ENCODE measurements around the gene NDOR1.

The NDOR1 gene

DNA sequence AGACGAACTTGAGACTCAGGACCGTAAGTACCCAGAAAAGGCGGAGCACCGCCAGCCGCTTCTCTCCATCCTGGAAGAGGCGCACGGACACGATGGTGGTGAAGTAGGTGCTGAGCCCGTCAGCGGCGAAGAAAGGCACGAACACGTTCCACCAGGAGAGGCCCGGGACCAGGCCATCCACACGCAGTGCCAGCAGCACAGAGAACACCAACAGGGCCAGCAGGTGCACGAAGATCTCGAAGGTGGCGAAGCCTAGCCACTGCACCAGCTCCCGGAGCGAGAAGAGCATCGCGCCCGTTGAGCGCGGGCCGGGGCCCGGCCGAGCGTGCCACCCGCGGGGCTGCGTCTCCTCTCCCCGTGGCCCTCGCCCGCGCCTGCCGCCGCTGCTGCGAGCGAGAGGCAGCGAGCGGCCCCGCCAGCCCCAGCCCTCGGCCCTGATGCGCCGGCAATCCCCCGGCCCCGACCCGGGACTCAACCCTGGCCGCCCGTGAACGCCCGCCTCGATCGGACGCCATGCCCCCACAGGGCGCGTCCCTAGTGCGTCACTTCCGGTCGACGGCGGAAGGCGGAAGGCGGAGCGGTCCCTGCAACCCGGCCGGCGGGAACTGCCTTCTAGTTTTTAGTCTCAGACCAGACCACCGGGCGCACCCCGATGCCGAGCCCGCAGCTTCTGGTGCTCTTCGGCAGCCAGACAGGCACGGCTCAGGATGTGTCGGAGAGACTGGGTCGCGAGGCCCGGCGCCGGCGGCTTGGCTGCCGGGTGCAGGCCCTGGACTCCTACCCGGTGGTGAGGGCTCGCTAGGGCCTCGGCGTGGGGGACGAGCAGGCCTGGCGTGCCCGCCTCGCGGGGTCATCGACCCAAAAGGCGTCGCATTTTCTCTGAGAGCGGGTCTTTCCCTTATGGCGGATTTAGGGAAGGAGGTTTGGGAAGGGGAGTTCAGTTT lies at the start of gene NDOR1, which contains the start of gene TMEM203:
Gene NDOR1 (plus strand): TSS at position 575 of the 944 bp plus-strand sequence. CDS start 78 bp downstream, at position 653.
Gene TMEM203 (minus strand): TSS at position 523 of the 944 bp plus-strand sequence. CDS start 234 bp downstream, at position 289.
- FAIRE-seq: no peak

DNA sequence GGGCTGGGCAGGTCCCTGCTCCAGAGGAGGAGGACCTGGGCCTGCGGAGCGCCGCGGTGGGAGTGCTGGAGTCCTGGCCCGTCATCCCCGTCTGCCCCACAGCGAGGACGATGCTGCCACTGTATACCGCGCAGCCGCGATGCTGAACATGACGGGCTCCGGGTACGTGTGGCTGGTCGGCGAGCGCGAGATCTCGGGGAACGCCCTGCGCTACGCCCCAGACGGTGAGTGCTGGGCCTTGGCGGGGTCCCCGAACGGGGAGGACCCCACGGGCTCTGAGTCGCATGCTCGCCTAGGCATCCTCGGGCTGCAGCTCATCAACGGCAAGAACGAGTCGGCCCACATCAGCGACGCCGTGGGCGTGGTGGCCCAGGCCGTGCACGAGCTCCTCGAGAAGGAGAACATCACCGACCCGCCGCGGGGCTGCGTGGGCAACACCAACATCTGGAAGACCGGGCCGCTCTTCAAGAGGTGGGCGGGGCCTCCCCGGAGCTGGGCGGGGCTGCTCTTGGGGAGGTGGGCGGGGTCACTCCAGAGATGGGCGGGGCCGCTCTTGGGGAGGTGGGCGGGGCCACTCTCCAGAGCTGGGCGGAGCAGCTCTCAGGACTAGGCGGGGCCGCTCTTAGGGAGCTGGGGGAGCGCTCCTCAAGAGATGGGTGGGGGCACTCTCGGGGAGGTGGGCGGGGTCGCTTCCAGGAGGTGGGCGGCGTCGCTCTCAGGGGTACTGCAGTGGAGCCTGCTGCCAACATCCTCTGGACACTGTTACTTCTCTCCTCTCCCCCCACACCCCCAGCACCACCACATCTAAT lies 48.7 kb upstream of the NDOR1 start:
- FAIRE-seq: no peak

DNA sequence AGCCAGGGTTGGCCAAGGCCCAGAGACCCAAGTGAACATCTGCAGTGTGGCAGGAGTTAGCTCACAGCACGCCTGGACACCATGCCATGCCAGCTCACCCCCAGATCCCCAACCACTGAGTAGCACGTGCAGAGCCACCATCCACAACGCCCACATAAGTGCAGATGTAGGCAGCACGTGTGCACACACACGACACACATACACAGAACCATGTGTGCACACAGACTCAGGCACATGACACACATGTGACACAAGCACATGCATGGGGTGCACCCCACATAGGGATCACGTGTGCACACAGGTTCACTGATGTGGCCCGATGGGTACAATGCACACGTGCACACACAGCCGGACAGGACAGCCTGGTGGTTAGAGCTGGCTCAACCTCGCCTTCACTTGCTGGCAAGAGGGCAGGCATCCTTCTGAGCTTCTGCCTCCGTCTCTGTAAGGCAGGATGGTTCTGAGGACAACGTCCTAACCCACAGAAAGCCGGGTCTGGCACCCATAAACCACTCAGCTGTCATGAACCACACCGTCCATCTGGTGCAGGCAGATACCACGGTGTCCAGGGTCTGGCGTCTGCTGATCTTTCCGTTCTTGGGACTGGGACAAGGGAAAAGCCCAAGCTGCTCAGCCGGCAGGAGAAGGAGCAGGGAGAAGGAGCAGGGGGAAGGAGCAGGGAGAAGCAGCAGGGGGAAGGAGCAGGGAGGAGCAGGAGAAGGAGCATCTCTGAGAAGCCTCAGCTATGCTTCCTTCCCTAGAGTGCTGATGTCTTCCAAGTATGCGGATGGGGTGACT lies 47.7 kb upstream of the NDOR1 start:
- FAIRE-seq: no peak

DNA sequence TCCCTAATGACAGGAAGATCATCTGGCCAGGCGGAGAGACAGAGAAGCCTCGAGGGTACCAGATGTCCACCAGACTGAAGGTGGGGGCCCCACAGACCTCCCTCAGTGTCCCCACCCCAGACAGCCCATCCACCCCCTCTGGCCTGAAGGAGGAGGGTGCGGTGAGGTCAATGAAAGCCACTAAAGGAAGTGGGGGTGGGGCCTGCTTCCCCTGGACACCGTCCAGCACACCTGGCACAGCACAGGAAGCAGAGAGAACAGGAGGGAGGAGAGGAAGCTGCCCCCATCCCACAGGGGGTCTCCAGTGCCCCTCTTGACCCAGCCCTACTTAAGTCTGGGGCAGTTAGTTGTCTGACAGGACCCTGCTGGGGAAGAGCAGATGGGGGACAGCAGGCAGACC lies 46.9 kb upstream of the NDOR1 start:
- no peak for FAIRE-seq

DNA sequence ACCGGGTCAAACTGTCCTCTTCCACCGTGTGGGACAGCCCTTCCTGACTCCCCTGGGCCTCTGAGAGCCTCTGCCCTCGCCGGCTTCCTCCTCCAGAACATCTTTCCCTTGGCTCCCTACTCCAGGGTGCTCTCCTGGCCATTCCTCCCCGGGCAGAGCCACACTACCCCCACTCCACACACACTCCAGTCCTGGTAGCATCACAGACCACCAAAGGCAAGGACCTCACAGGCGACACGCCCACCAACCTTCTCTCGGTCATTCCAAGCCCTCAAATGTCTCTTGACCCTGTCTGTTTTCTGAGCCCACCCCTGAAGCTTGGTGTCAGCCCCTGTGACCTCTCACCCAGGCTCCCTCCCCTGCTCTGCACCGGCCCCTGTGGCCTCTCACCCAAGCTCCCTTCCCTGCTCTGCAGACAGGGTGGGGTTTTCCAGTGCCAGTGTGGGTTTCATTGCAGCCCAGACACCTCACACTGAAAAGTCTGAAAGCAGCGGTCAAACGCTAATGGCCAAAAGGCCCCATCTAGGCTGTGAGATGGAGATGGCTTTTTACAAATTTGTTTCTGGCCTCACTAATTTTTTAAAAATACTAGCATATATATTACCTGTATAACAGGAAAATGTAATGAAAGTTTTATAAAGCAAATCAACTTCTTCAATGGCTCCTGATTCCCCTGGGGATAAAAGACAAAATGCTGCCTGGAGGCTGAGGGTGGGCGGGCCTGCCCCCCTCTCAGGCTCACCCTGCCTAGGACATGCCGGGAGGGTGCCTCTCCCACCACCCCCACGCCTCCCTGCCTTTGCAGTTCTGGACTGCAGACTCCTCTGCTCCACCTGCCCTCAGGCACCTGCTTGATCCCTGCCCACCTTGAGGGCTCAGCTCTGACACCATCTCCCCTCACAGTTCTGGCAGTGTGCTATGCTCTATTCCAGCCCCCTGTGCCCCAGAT lies 46.1 kb upstream of the NDOR1 start:
- no peak for FAIRE-seq

DNA sequence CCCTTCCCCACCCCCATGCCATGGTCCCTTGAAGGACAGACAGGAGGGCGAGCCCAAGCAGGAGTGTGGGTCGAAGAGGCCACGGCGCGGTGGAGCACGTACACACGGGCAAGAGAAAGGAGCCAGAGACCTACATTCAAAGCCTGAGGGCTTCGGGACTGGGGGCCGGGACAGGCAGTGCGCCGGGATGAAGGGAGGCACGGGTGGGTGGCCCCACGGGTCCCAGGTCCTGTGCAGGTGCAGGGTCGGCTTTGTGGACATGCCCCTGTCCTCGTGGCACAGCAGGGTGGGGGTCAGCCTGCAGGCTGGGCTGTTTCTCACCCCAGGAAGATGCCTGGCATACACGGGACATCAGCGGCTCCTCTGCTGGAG lies 45.5 kb upstream of the NDOR1 start:
- no peak for FAIRE-seq

DNA sequence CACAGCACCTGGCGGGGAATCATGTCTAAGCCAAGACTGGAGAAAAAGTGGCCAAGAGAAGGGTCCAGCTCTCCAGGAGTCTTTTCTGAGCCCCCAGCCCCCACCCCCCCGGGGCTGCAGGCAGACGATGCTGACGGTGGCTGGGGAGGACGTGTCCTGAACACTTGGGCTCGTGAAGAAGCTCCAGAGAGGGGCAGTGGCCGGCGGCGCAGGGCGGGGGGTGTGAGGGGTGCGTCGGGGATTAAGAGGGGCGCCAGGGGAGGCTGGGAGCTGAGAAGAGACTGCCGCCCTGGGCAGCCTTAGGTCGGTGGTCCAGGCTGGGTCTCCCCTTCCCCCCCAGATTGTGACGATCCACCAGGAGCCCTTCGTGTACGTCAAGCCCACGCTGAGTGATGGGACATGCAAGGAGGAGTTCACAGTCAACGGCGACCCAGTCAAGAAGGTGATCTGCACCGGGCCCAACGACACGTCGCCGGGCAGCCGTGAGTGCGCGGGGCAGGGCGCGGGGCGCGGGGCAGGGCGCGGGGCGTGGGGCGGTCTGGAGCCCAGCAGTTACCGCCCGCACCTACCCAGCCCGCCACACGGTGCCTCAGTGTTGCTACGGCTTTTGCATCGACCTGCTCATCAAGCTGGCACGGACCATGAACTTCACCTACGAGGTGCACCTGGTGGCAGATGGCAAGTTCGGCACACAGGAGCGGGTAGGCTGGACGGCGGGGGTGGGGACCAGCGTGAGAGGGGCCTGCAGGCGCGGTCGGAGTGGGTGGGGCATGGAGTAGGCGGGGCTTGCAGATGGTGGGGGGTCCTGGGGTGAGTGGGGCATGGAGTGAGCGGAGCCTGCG lies 44.6 kb upstream of the NDOR1 start:
- FAIRE-seq: no peak

DNA sequence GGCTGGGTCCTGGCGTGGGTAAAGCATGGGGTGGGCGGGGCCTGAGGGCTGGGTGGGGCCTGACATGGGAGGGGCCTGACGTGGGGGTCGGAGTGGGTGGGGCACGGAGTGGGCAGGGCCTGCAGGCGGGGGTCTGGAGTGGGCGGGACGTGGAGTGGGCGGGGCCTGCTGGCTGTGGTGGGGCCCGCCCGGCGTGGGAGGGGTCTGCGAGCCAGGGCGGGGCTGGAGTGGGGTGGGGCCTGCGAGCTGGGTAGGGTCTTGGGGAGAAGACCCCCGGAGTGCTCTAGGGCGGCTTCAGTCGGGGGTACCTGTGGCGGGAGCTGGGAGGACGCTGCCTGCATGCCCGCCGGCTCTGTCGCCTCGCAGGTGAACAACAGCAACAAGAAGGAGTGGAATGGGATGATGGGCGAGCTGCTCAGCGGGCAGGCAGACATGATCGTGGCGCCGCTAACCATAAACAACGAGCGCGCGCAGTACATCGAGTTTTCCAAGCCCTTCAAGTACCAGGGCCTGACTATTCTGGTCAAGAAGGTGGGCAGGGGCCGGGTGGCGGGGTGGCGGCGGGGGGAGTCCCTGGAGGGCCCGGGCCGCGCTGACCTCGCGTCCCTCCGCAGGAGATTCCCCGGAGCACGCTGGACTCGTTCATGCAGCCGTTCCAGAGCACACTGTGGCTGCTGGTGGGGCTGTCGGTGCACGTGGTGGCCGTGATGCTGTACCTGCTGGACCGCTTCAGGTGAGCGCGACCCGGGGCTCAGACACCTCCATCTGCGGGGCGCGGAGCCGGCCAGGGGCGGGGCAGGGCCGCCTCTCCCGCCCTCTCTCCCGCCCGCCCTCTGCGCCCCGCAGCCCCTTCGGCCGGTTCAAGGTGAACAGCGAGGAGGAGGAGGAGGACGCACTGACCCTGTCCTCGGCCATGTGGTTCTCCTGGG lies 43.7 kb upstream of the NDOR1 start:
- FAIRE-seq: no peak

DNA sequence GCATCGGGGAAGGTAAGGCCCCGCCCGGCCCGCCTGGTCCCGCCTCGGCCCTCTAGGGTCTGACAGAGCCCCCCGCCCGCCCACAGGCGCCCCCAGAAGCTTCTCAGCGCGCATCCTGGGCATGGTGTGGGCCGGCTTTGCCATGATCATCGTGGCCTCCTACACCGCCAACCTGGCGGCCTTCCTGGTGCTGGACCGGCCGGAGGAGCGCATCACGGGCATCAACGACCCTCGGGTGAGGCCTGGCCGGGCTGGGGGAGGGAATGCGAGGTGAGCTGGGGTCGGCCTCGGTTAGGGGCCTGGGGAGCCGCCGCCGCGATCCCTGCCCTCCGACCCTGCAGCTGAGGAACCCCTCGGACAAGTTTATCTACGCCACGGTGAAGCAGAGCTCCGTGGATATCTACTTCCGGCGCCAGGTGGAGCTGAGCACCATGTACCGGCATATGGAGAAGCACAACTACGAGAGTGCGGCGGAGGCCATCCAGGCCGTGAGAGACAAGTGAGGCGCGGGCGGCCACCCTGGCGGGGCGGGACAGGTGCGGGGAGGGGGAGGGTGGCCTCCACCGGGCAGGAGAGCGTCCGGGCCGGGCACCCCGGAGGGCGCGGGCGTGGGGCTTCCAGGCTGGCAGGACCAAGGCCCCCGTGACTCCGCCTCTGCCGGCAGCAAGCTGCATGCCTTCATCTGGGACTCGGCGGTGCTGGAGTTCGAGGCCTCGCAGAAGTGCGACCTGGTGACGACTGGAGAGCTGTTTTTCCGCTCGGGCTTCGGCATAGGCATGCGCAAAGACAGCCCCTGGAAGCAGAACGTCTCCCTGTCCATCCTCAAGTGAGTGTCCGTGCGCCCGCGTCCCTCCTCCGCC lies 42.8 kb upstream of the NDOR1 start:
- FAIRE-seq: no peak

DNA sequence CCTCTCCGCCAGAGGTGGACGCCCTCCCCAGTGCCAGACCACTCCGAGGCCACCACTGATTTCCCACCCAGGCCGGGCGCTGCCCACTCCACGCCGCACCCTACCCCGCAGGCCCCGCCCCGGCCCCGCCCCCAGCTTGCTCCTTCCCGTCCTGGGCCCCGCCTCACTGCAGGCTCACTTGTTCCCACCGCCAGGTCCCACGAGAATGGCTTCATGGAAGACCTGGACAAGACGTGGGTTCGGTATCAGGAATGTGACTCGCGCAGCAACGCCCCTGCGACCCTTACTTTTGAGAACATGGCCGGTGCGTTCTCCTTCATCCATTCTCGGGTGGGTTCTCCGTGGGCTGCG lies 42.2 kb upstream of the NDOR1 start:
- no peak for FAIRE-seq

DNA sequence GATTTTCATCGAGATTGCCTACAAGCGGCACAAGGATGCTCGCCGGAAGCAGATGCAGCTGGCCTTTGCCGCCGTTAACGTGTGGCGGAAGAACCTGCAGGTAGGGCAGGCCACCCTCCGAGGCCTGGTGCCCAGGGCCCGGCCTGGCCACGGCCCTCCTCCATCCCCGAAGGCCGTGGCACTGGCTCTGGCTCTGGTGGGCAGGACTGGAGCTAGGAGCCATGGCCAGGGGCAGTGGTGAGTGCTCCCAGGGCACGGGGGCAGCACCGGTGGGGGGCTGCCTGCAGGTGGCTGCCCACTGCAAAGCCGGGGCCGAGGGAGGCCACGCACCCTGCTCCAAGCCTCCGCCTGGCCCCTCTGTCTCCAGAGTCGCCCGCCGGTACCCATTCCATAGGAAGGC lies 41.7 kb upstream of the NDOR1 start:
- no peak for FAIRE-seq

DNA sequence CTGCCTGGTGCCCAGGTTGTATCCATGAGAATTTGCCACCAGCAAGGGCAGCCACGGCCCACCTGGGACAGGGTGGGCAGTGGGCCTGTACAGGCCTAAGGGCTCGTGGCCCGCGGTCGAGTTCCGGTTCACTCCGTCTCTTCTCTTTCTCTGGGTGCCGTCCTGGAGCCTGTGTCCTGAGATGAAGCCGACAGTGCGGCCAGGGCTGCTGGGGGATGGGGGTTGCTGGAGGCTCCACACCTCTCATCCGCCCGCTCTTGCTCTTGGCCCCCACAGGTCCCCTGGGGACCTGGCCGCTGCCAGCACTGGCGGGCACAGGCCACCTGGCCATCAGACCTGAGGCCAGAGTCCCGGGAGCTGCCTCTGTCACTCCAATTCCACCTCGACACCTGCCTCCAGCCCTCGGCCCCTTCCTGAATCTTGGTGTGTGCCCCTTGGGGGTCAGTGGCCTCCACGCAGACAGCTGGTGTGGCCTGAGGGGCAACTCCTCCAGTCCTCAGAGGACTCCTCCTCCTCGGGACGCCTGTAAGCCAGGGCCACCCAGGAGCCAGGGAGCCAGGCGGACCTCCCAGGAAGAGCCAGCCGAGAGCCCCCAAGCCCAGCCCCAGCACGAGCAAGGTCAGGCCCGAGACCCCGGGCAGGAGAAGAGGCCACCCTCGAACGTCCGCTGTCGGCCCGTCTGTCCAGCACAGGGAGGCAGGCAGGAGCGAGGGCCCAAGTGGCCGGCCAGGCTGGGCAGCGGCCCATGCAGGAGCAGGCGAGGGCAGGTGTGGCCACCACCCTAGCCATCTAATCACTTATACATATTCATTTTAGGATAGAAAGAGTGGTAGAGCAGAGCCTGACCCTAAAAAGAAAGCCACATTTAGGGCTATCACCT lies 40.9 kb upstream of the NDOR1 start:
- no peak for FAIRE-seq

DNA sequence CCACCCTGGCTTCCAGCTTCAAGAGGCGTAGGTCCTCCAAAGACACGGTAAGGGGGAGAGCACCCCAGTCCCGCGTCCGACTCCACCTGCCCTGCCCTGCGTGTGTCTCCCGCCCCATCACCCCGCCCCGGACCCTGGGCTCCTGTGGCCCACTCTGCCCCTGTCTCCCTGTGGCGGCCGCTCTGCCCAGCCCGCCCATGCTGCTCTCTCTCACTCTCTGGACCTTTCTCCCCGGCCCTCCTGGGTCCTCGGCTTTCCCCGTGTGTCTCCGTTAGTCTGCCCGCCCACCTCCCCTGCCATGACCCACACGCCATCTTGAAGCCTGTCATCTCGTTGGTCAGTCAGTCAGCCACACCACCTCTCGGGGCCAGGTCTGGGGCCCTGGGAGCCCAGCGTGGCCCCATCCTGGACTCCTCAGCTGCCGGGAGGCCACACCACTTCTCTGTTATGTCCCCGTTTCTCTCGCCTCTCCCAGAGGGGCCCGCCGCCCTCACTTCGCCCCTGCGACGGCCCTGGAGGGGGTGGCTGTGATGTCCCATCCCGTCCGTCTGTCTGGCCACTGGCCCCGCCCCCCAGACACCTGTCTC lies 40.2 kb upstream of the NDOR1 start:
- no peak for FAIRE-seq

DNA sequence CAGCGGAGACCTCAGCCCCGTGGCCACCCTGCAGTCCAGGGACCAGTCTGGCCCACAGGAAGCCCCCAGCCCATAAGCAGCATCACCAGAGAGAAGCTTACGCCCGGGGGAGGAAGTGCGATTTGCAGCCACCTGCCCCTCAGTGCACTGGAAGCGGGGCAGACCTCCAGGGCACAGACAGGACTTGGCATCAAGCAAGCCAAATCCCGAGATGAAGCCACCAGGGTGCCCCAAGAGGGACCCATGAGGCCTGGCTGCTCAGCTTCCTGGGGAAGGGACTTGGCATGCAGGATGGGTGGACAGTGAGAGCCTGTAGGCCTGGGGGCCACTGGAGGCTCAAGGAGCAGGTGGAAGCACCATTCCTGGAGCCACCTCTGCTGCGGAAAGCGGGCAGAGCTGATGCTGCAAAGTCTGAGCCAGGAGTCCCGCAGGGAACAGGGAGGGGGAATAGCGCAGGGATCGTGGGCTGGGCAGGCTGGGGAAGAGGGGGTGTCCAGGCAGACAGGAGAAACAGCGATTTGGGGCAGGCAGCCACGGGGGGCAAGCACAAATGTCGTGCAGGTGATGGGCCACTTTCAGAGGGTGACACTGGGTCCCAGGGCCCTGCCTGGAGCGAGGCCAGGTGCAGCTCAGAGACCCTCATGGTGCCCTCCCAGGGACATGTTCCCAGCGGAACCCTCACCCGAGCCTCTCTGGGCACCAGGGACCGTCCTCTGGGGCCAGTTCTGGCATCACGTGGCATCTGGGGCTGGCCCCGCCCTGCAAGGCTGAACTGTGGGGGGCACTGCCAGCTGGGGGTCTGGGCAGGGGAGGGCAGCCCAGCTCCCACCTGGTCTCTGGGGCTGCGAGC lies 38.9 kb upstream of the NDOR1 start:
- FAIRE-seq: no peak

DNA sequence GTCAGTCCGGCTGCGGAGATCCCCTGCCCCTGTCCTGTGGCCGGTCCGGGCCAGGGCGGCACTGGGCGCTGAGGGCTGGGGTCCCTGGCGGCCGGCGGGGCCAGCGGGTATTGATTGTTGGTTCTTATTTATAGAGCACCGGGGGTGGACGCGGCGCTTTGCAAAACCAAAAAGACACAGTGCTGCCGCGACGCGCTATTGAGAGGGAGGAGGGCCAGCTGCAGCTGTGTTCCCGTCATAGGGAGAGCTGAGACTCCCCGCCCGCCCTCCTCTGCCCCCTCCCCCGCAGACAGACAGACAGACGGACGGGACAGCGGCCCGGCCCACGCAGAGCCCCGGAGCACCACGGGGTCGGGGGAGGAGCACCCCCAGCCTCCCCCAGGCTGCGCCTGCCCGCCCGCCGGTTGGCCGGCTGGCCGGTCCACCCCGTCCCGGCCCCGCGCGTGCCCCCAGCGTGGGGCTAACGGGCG lies 38.2 kb upstream of the NDOR1 start:
- no peak for FAIRE-seq
